Trophoblast cell (in vitro differentiated cells and primary cell): ENCODE data around the gene ALOX5.

Source experiments
- DNase-seq, 2 donors: peaks; one replicate each; pipeline ENCODE4 v3.0.0-alpha.2; 2016
- H2AFZ ChIP-seq: 2 replicates; pipeline ENCODE4 v1.6.1; 2013; ENCODE audit warnings: low read length, moderate library complexity, mild to moderate bottlenecking; ENCODE audit not compliant: insufficient read depth, poor library complexity
- H2AK5ac ChIP-seq: 2 replicates; pipeline ENCODE4 v1.6.1; 2013; ENCODE audit warnings: mild to moderate bottlenecking, low read length
- H2BK120ac ChIP-seq: 2 replicates; pipeline ENCODE4 v1.6.1; 2013; ENCODE audit warnings: low read length, mild to moderate bottlenecking, moderate library complexity; ENCODE audit not compliant: insufficient read depth, poor library complexity
- H2BK12ac ChIP-seq: 2 replicates; pipeline ENCODE4 v1.6.1; 2013; ENCODE audit warnings: mild to moderate bottlenecking, low read length, moderate library complexity
- H2BK5ac ChIP-seq: 2 replicates; pipeline ENCODE4 v1.6.1; 2013; ENCODE audit warnings: low read length, low read depth, moderate library complexity, mild to moderate bottlenecking; ENCODE audit not compliant: poor library complexity
- H3K14ac ChIP-seq: 2 replicates; pipeline ENCODE4 v1.6.1; 2013; ENCODE audit warnings: mild to moderate bottlenecking, low read length
- H3K18ac ChIP-seq: 2 replicates; pipeline ENCODE4 v1.6.1; 2013; ENCODE audit warnings: mild to moderate bottlenecking, low read length
- H3K23ac ChIP-seq: 2 replicates; pipeline ENCODE4 v1.6.1; 2013; ENCODE audit warnings: low read length
- H3K27ac ChIP-seq: 2 replicates; pipeline ENCODE4 v1.5.1; 2013; ENCODE audit warnings: low read depth, mild to moderate bottlenecking, inconsistent platforms, low read length, moderate library complexity
- H3K27me3 ChIP-seq: 2 replicates; pipeline ENCODE4 v1.6.1; 2013; ENCODE audit warnings: inconsistent platforms, mild to moderate bottlenecking, low read length, moderate library complexity; ENCODE audit not compliant: insufficient read depth
- H3K36me3 ChIP-seq, 2 experiments: 1 replicate in 1 of 2; 2 replicates in 1 of 2; pipeline ENCODE4 v1.6.1; 2013; ENCODE audit warnings: low read length in 2 of 2, mild to moderate bottlenecking in 2 of 2, moderate library complexity in 1 of 2; ENCODE audit not compliant: insufficient read depth in 2 of 2, control insufficient read depth in 1 of 2
- H3K4ac ChIP-seq: 2 replicates; pipeline ENCODE4 v1.6.1; 2013; ENCODE audit warnings: low read depth, mild to moderate bottlenecking, low read length, moderate library complexity
- H3K4me1 ChIP-seq, 2 experiments: 1 replicate in 1 of 2; 2 replicates in 1 of 2; pipeline ENCODE4 v1.6.1; 2013; ENCODE audit warnings: low read length in 2 of 2, mild to moderate bottlenecking in 2 of 2, moderate library complexity in 1 of 2; ENCODE audit not compliant: insufficient read depth in 2 of 2, control insufficient read depth in 1 of 2
- H3K4me2 ChIP-seq: 2 replicates; pipeline ENCODE4 v1.6.1; 2013; ENCODE audit warnings: inconsistent platforms, mild to moderate bottlenecking, low read length, moderate library complexity
- H3K4me3 ChIP-seq: 2 replicates; pipeline ENCODE4 v1.5.1; 2013; ENCODE audit warnings: mild to moderate bottlenecking, low read depth, low read length, inconsistent platforms
- H3K79me1 ChIP-seq: one replicate; pipeline ENCODE4 v1.6.1; 2013; ENCODE audit warnings: low read length
- H3K79me2 ChIP-seq: 2 replicates; pipeline ENCODE4 v1.6.1; 2013; ENCODE audit warnings: low read length, mild to moderate bottlenecking; ENCODE audit not compliant: control insufficient read depth, insufficient read depth, poor library complexity
- H3K9ac ChIP-seq: 2 replicates; pipeline ENCODE4 v1.6.1; 2013; ENCODE audit warnings: mild to moderate bottlenecking, low read length
- H3K9me3 ChIP-seq: 2 replicates; pipeline ENCODE4 v1.6.1; 2013; ENCODE audit warnings: low read depth, mild to moderate bottlenecking, control low read depth, inconsistent platforms, low read length; ENCODE audit not compliant: insufficient read depth
- H4K12ac ChIP-seq: 2 replicates; pipeline ENCODE4 v1.6.1; 2013; ENCODE audit warnings: low read depth, mild to moderate bottlenecking, low read length, moderate library complexity
- H4K8ac ChIP-seq: 2 replicates; pipeline ENCODE4 v1.6.1; 2013; ENCODE audit warnings: low read depth, mild to moderate bottlenecking, low read length, moderate library complexity
- H4K91ac ChIP-seq: one replicate; pipeline ENCODE4 v1.6.1; 2013; ENCODE audit warnings: low read depth, mild to moderate bottlenecking, low read length, moderate library complexity
- WGBS: extraction: QIAGEN DNeasy Blood & Tissue Kit; methylation state at CpG from one replicate; pipeline ENCODE4 v1.1.7; 2013; ENCODE audit warnings: missing lambda C conversion rate; ENCODE audit not compliant: insufficient read length, insufficient coverage; ENCODE audit errors: extremely low coverage; 5-methylcytosine and 5-hydroxymethylcytosine counted together

The ALOX5 gene

GRCh38 chr10:45429790-45430189 lies 55.8 kb downstream of the ALOX5 start:
- Histone ChIP-seq H2BK12ac (no peak overlapping the region), H4K91ac (no peak overlapping the region), H3K79me2 (no peaks in the 10 kb centered on the region), H3K14ac (no peak overlapping the region), H3K4me3 (no peak overlapping the region), H3K9me3 (no peaks in the 10 kb centered on the region), H3K79me1 (no peaks in the 10 kb centered on the region), H3K9ac (no peak overlapping the region), H4K12ac (no peak overlapping the region), H3K27me3 (no peaks in the 10 kb centered on the region), H4K8ac (no peak overlapping the region), H3K4me1 (no peaks in the 10 kb centered on the region), H3K18ac (no peak overlapping the region), H3K27ac (no peak overlapping the region), H2AFZ (no peak overlapping the region), H3K36me3 (no peaks in the 10 kb centered on the region), H3K4ac (no peak overlapping the region), H3K4me2 (no peak overlapping the region), H2BK120ac (no peak overlapping the region), H3K23ac (no peak overlapping the region), H2AK5ac (no peak overlapping the region), H2BK5ac (no peak overlapping the region)
- no peak for DNase-seq
- no CpG with 5 or more reads among the region's 2 CpGs for WGBS

GRCh38 chr10:45432113-45432512 lies 58.1 kb downstream of the ALOX5 start:
- H2BK120ac ChIP-seq: no peak overlapping the region
- H3K4me1 ChIP-seq: no peaks in the 10 kb centered on the region
- no peaks in the 10 kb centered on the region for H3K27me3 ChIP-seq
- no peak overlapping the region for H3K27ac ChIP-seq
- H3K9me3 ChIP-seq: no peaks in the 10 kb centered on the region
- H3K4me3 ChIP-seq: no peak overlapping the region
- no peak overlapping the region for H2AK5ac ChIP-seq
- H3K23ac ChIP-seq: no peak overlapping the region
- H3K79me2 ChIP-seq: no peaks in the 10 kb centered on the region
- no peaks in the 10 kb centered on the region for H3K79me1 ChIP-seq
- no CpG with 5 or more reads among the region's 2 CpGs for WGBS
- no peak overlapping the region for H2BK5ac ChIP-seq
- no peak overlapping the region for H4K91ac ChIP-seq
- no peaks in the 10 kb centered on the region for H3K36me3 ChIP-seq
- H3K14ac ChIP-seq: no peak overlapping the region
- H2AFZ ChIP-seq: no peak overlapping the region
- H4K12ac ChIP-seq: no peak overlapping the region
- no peak overlapping the region for H3K4ac ChIP-seq
- H4K8ac ChIP-seq: no peak overlapping the region
- H3K9ac ChIP-seq: no peak overlapping the region
- no peak overlapping the region for H3K4me2 ChIP-seq
- H3K18ac ChIP-seq: no peak overlapping the region
- no peak overlapping the region for H2BK12ac ChIP-seq
- no peak for DNase-seq

GRCh38 chr10:45432700-45433472 lies 58.9 kb downstream of the ALOX5 start:
- H3K79me2 ChIP-seq: no peaks in the 10 kb centered on the region
- no peak overlapping the region for H4K12ac ChIP-seq
- H2BK12ac ChIP-seq: no peak overlapping the region
- H3K4ac ChIP-seq: no peak overlapping the region
- H3K4me2 ChIP-seq: no peak overlapping the region
- no peaks in the 10 kb centered on the region for H3K4me1 ChIP-seq
- no peak overlapping the region for H4K91ac ChIP-seq
- no peak overlapping the region for H2BK120ac ChIP-seq
- H3K14ac ChIP-seq: no peak overlapping the region
- H3K79me1 ChIP-seq: no peaks in the 10 kb centered on the region
- no peak overlapping the region for H3K18ac ChIP-seq
- no CpG with 5 or more reads among the region's 15 CpGs for WGBS
- peak overlapping the region; percentile 3 for H3K4me3 ChIP-seq
- H4K8ac ChIP-seq: no peak overlapping the region
- H2AK5ac ChIP-seq: no peak overlapping the region
- peak in 1 of 2 donors; percentile 1 for DNase-seq
- H3K23ac ChIP-seq: no peak overlapping the region
- H3K36me3 ChIP-seq: no peaks in the 10 kb centered on the region
- no peak overlapping the region for H3K9ac ChIP-seq
- H3K9me3 ChIP-seq: no peaks in the 10 kb centered on the region
- no peak overlapping the region for H2BK5ac ChIP-seq
- H3K27me3 ChIP-seq: no peaks in the 10 kb centered on the region
- H2AFZ ChIP-seq: no peak overlapping the region
- no peak overlapping the region for H3K27ac ChIP-seq

- Histone ChIP-seq H4K8ac (no peak overlapping the region), H3K4me2 (no peak overlapping the region), H2BK120ac (no peak overlapping the region), H3K4me3 (no peak overlapping the region), H3K9me3 (peaks cover 2% of the 10 kb centered on the region), H3K79me2 (no peaks in the 10 kb centered on the region), H4K91ac (no peak overlapping the region), H3K23ac (no peak overlapping the region), H3K4ac (no peak overlapping the region), H3K18ac (no peak overlapping the region), H3K36me3 (no peaks in the 10 kb centered on the region), H3K27ac (no peak overlapping the region), H3K14ac (no peak overlapping the region), H2AFZ (no peak overlapping the region), H3K79me1 (no peaks in the 10 kb centered on the region), H3K4me1 (no peaks in the 10 kb centered on the region), H2BK5ac (no peak overlapping the region), H3K9ac (no peak overlapping the region), H4K12ac (no peak overlapping the region), H3K27me3 (no peaks in the 10 kb centered on the region), H2BK12ac (no peak overlapping the region), H2AK5ac (no peak overlapping the region)
- no CpG with 5 or more reads among the region's 8 CpGs for WGBS
- no peak for DNase-seq
Measured at GRCh38 chr10:45433716-45434469, 59.9 kb downstream of the ALOX5 start.
